Astrocyte of the cerebellum (primary cell): ENCODE results near the gene MYCN.

Source experiments
- DNase-seq: peaks from one replicate; pipeline ENCODE4 v3.0.0-alpha.2; 2011; ENCODE audit warnings: low read depth
- H3K4me3 ChIP-seq: 2 replicates; pipeline ENCODE4 v1.5.1; 2011; ENCODE audit warnings: mild to moderate bottlenecking, low read depth, low read length, moderate library complexity
- CTCF ChIP-seq: IDR thresholded peaks from 2 replicates; pipeline ENCODE4 v1.5.1; 2012; ENCODE audit warnings: low read length, low read depth, moderate library complexity, mild to moderate bottlenecking; ENCODE audit errors: missing control alignments
- in situ Hi-C: cut with HindIII; loops from 2 replicates; pipeline ENCODE4 v1.10.0; 2017; ENCODE audit warnings: low sequenced_read_pairs

Gene MYCN

GRCh38 chr2:15991231-15991630, 50.9 kb downstream of the MYCN start:
- in situ Hi-C loops = no loop called here
- DNase-seq = no peak
- no peak overlapping the region for H3K4me3 ChIP-seq
- no peak for TF ChIP-seq CTCF

- in situ Hi-C loops = no loop called here
- no peak for DNase-seq
- no peak overlapping the region for H3K4me3 ChIP-seq
- no peak for TF ChIP-seq CTCF
Observed at GRCh38 chr2:15992457-15993231, 52.3 kb downstream of the MYCN start.

GRCh38 chr2:15993232-15993610, 52.9 kb downstream of the MYCN start:
- no peak for TF ChIP-seq CTCF
- in situ Hi-C loops = no loop called here
- no peak for DNase-seq
- H3K4me3 ChIP-seq = no peak overlapping the region

GRCh38 chr2:15993666-15994065, 53.3 kb downstream of the MYCN start:
- in situ Hi-C loops = no loop called here
- DNase-seq = no peak
- no peak overlapping the region for H3K4me3 ChIP-seq
- no peak for TF ChIP-seq CTCF

GRCh38 chr2:15995603-15996002, 55.3 kb downstream of the MYCN start:
- H3K4me3 ChIP-seq = no peak overlapping the region
- TF ChIP-seq CTCF = no peak
- DNase-seq = no peak
- in situ Hi-C loops = no loop called here
